Heart right ventricle (tissue), 16 donors: ENCODE measurements around the gene TOMM70. TPM values are rescaled to one million over a fixed set of nuclear protein-coding genes. Genes with fewer than 3 reads are reported as not detected.

Source experiments
- ATAC-seq, 8 donors: fragments of 200-7000 bp; cut with Tn5 transposase; one replicate each; pipeline ENCODE4 v1.9.1; 2020; ENCODE audit warnings: mild to moderate bottlenecking in 8 of 8, moderate library complexity in 8 of 8, moderate number of reproducible peaks in 1 of 8
- DNase-seq, 2 donors: peaks; one replicate each; pipeline ENCODE4 v3.0.0-alpha.2; 2020
- H3K27ac ChIP-seq, 10 donors: fragments of 200-600 bp; sonication (generic) in 2 of 10; one replicate each; pipeline versions ENCODE4 v1.5.0 to v1.8.0; 2020 to 2022; ENCODE audit warnings: mild to moderate bottlenecking in 3 of 10
- H3K27me3 ChIP-seq, 7 donors: fragments of 200-600 bp; one replicate each; pipeline ENCODE4 v1.8.0; 2021 to 2022; ENCODE audit warnings: mild to moderate bottlenecking in 2 of 7
- H3K36me3 ChIP-seq, 9 donors: fragments of 200-600 bp; sonication (generic) in 1 of 9; one replicate each; pipeline versions ENCODE4 v1.5.0 to v1.8.0; 2020 to 2022; ENCODE audit warnings: mild to moderate bottlenecking in 2 of 9
- H3K4me1 ChIP-seq, 9 donors: fragments of 200-600 bp; sonication (generic) in 1 of 9; one replicate each; pipeline versions ENCODE4 v1.5.0 to v1.8.0; 2020 to 2022; ENCODE audit warnings: mild to moderate bottlenecking in 4 of 9
- H3K4me3 ChIP-seq, 10 donors: fragments of 200-600 bp; sonication (generic) in 2 of 10; one replicate each; pipeline versions ENCODE4 v1.5.0 to v1.8.0; 2020 to 2022; ENCODE audit warnings: mild to moderate bottlenecking in 7 of 10, moderate library complexity in 2 of 10
- H3K9me3 ChIP-seq, 11 donors: fragments of 200-600 bp in 10 of 11; sonication (generic) in 2 of 11; one replicate each; pipeline versions ENCODE4 v1.5.0 to v1.8.0; 2013 to 2022; ENCODE audit warnings: mild to moderate bottlenecking in 2 of 11, control low read depth in 1 of 11, moderate library complexity in 1 of 11
- WGBS, 2 donors: extraction: QIAGEN DNeasy Blood & Tissue Kit; methylation state at CpG; one replicate each; pipeline ENCODE4 v1.1.7; 2013; ENCODE audit warnings: inconsistent platforms in 1 of 2; 5-methylcytosine and 5-hydroxymethylcytosine counted together
- intact Hi-C, 10 donors: fragments of 100-400 bp; cut with DNase I; formaldehyde crosslinking; loops; one replicate each; pipeline versions ENCODE4 v1.11.1 to v1.14.2; 2022
- polyA plus RNA-seq, 2 donors: library from polyadenylated mRNA; stranded (reverse); fragments of 200-250 nt; gene quantifications; one replicate each; pipeline ENCODE4 v1.2.3, GENCODE V29; 2013
- total RNA-seq, 10 donors: library from RNA; stranded (reverse); fragmentation: NEBNext Ultra II Directional in 3 of 10; extraction: Animal tissue kit (Norgen Biotek cat#: 25700) in 3 of 10; gene quantifications; one replicate each; pipeline versions ENCODE4 v1.2.1 to v1.2.4, GENCODE V29; 2021 to 2023
- TF ChIP-seq, protein P1 (sequence below), 9 donors: fragments of 200-600 bp; sonication (generic) in 2 of 9; IDR thresholded peaks; one replicate each; pipeline versions ENCODE4 v1.5.0 to v1.8.0; 2021 to 2022; ENCODE audit warnings: antibody characterized with exemption in 9 of 9, mild to moderate bottlenecking in 5 of 9, moderate library complexity in 1 of 9
- donor health status: Arrhythmogenic right ventricular cardiomyopathy.
- donor health status: ischemic (EF 13 %, LVEDD 7.1; RV severe dilation, severe dysfunction).
- donor health status: healthy with polysubstance abuse.
- donor health status: DM: no; HTN: yes; CAD: no.
- donor health status: DM: no; HTN: no; CAD: no.
- donor health status: ischemic (EF 25% LVEDD 6.9; RV normal size, moderate dysfunction).
- donor health status: ischemic (EF 25% LVEDD 5.7; RV mildly dilated, moderate dysfunction).
- donor health status: healthy.
- donor health status: DM: yes; HTN: yes; CAD: no.
- donor health status: Ischemic cardiomyopathy.
- donor health status: ischemic (EF 35%, LVEDD 5.7; RV mildly dilated, moderate dysfunction).
- donor health status: nonischemic (EF 11% LVEDD 7.7; RV severe dilation, severe dysfunction).
- donor health status: DM: yes; HTN: yes; CAD: no.
- donor health status: PGD.
- donor health status: ischemic (EF 29% LVEDD 5.4; RV normal size, mild dysfunction).
- donor health status: nonischemic (EF 23%, LVEDD 6.1; RV moderate dilation, normal function).

TOMM70 gene
- total and polyA plus RNA-seq, 12 donors = 23.0 to 67.5 (median 57.9) TPM

DNA sequence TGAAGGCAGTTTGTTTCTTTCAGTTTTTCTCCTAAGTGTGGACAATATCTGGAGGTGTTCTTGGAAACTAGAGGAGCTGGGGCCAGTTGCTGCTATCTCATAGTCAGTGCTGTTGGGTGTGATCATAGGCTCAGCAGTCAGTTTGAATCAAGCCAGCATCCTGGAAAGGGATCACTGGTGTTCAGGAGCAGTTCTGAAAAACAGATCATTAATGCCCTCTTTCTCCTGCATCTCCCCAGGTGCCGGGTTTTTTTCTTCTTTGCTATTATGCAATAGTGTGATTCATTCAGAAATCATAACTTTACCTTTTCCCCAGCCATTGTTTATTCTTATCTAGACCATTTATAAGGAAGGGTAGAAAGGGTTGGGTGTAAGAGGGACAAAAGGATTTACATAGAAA is 24.4 kb upstream of the TOMM70 start:
- intact Hi-C loops = no loop called here
- Histone ChIP-seq H3K27me3 (no peaks in the 10 kb centered on the region), H3K9me3 (no peaks in the 10 kb centered on the region), H3K36me3 (no peaks in the 10 kb centered on the region), H3K4me1 (peaks cover 0 to 29% (median 12%) of the 10 kb centered on the region in 9 donors), H3K4me3 (no peak overlapping the region), H3K27ac (no peak overlapping the region)
- TF ChIP-seq, protein P1, sequence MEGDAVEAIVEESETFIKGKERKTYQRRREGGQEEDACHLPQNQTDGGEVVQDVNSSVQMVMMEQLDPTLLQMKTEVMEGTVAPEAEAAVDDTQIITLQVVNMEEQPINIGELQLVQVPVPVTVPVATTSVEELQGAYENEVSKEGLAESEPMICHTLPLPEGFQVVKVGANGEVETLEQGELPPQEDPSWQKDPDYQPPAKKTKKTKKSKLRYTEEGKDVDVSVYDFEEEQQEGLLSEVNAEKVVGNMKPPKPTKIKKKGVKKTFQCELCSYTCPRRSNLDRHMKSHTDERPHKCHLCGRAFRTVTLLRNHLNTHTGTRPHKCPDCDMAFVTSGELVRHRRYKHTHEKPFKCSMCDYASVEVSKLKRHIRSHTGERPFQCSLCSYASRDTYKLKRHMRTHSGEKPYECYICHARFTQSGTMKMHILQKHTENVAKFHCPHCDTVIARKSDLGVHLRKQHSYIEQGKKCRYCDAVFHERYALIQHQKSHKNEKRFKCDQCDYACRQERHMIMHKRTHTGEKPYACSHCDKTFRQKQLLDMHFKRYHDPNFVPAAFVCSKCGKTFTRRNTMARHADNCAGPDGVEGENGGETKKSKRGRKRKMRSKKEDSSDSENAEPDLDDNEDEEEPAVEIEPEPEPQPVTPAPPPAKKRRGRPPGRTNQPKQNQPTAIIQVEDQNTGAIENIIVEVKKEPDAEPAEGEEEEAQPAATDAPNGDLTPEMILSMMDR (IDR thresholded peaks at IDR 0.05) = no peak
- 80 to 100% methylated on average over 1 of the region's 1 CpG for WGBS, 2 donors
- ATAC-seq (no peak), DNase-seq (no peak)

DNA sequence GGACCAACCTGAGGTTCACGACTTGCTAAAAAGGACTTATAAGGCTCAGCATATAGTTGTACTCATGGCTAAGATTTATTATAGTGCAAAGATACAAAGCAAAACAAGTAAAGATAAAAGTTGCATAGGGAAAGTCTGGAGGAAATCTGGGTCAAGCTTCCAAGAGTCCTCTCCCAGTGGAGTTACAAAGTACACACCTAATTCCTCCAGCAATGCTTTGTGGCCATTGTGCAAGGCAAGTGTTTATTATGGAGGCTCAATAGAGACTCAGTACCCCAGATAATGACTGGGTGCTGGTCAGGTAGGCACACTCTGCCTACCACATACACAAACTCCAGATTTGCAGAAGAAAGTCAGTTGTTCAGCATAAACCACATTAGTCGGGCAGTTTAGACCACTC is 23.4 kb upstream of the TOMM70 start:
- no peaks in the 10 kb centered on the region for H3K27me3 ChIP-seq
- peaks cover 0 to 24% (median 8%) of the 10 kb centered on the region in 9 donors for H3K4me1 ChIP-seq
- H3K27ac ChIP-seq = no peak overlapping the region
- no peak for DNase-seq
- no peak for ATAC-seq
- TF ChIP-seq, protein P1 (IDR thresholded peaks at IDR 0.05) = no peak
- H3K36me3 ChIP-seq = no peaks in the 10 kb centered on the region
- 84 to 88% methylated on average over 2 of the region's 2 CpGs for WGBS, 2 donors
- H3K4me3 ChIP-seq = no peak overlapping the region
- intact Hi-C loops = no loop called here
- H3K9me3 ChIP-seq = no peaks in the 10 kb centered on the region

DNA sequence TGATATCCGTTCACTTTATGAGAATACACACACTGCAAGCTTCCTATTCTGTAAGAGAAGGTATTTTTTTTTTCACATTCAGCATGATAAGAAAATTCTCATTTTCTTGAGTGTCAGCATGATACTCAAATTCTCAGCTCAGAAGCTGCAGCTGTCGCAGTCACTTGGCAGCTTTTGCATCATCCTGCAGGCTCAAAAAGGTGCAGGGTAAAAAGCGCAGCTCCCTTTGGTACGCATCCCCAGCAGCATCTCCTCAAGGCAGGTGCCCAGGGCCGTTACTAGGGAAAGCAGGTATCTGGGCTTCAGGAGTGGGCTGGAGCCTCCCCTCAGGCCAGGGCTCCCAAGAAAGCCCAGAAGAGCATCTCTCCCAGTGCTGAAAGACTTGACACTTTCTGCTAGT is 22.7 kb upstream of the TOMM70 start:
- DNase-seq (no peak), ATAC-seq (no peak)
- no peaks in the 10 kb centered on the region for H3K9me3 ChIP-seq
- intact Hi-C loops = no loop called here
- peaks cover 0 to 24% (median 8%) of the 10 kb centered on the region in 9 donors for H3K4me1 ChIP-seq
- WGBS, 2 donors = 95 to 98% methylated on average over 5 of the region's 5 CpGs
- no peak overlapping the region for H3K27ac ChIP-seq
- no peaks in the 10 kb centered on the region for H3K36me3 ChIP-seq
- TF ChIP-seq, protein P1 (IDR thresholded peaks at IDR 0.05) = no peak
- no peaks in the 10 kb centered on the region for H3K27me3 ChIP-seq
- H3K4me3 ChIP-seq = no peak overlapping the region

DNA sequence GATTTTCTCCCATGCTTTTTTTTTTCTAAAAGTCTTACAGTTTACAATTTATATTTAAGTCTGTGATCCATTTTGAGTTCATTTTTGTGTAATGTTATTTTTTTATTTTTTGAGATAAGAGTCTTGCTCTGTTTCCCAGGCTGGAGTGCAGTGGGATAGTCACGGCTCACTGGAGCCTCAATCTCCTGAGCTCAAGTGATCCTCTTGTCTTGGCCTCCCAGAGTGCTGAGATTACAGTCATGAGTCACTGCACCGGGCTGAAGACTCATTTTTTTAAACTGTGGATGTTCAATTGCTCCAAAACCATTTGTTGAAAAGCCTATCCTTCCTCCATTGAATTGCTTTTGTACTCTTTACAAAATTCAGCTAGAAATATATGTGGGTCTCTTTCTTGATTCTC is 20.0 kb upstream of the TOMM70 start:
- 65 to 79% methylated on average over 2 of the region's 2 CpGs for WGBS, 2 donors
- Histone ChIP-seq H3K4me3 (no peak overlapping the region), H3K36me3 (no peaks in the 10 kb centered on the region), H3K27me3 (no peaks in the 10 kb centered on the region), H3K27ac (no peak overlapping the region), H3K9me3 (no peaks in the 10 kb centered on the region), H3K4me1 (peaks cover 0 to 5% (median 0%) of the 10 kb centered on the region in 9 donors)
- intact Hi-C loops = no loop called here
- ATAC-seq (no peak), DNase-seq (no peak)
- TF ChIP-seq, protein P1 (IDR thresholded peaks at IDR 0.05) = no peak
